WTC11 (cell line): ENCODE results near the gene FRMD4A. TPM values are rescaled to one million over a fixed set of nuclear protein-coding genes. Genes with fewer than 3 reads are reported as not detected.

Source experiments
- ATAC-seq: fragments of 200-7000 bp; cut with Tn5 transposase; 2 replicates; pipeline ENCODE4 v1.10.0; 2021; ENCODE audit warnings: mild to moderate bottlenecking, moderate library complexity
- CTCF ChIA-PET: fragments of 300-600 bp; sonication (Branson Sonifier 250); formaldehyde crosslinking; loops from one replicate; lab custom pipeline; 2021; ENCODE audit warnings: antibody characterized with exemption; lab: Charles Lee
- POLR2A ChIA-PET: fragments of 350-600 bp; sonication (Branson Sonifier 250); formaldehyde crosslinking; loops from one replicate; lab custom pipeline; 2021; ENCODE audit warnings: antibody characterized with exemption; lab: Charles Lee
- DNase-seq: peaks from one replicate; pipeline ENCODE4 v3.0.0; 2021; ENCODE audit warnings: low spot score
- H3K27ac Mint-ChIP-seq: 2 replicates; pipeline ENCODE4 v1.8.0; 2021; ENCODE audit warnings: mixed read lengths
- H3K27me3 Mint-ChIP-seq: 2 replicates; pipeline ENCODE4 v1.8.0; 2021; ENCODE audit warnings: low read depth, mild to moderate bottlenecking, moderate library complexity, mixed read lengths
- H3K36me3 Mint-ChIP-seq: 2 replicates; pipeline ENCODE4 v1.8.0; 2021; ENCODE audit warnings: mixed read lengths
- H3K4me1 Mint-ChIP-seq: 2 replicates; pipeline ENCODE4 v1.8.0; 2022; ENCODE audit warnings: mixed read lengths
- H3K4me3 Mint-ChIP-seq: 2 replicates; pipeline ENCODE4 v1.8.0; 2021; ENCODE audit warnings: mild to moderate bottlenecking, moderate library complexity, mixed read lengths
- H3K9me3 Mint-ChIP-seq: 2 replicates; pipeline ENCODE4 v1.8.0; 2021; ENCODE audit warnings: mixed read lengths
- ATF2 ChIP-seq: sonication (generic); formaldehyde crosslinking; IDR thresholded peaks from 2 replicates; pipeline ENCODE4 v1.8.1; 2022; ENCODE audit warnings: low read depth, missing genetic modification reagents, borderline replicate concordance
- CTCF ChIP-seq: fragments of 200-600 bp; IDR thresholded peaks from 2 replicates; pipeline ENCODE4 v1.8.0; 2022; ENCODE audit warnings: antibody characterized with exemption
- E2F1 ChIP-seq: sonication (generic); formaldehyde crosslinking; IDR thresholded peaks from 2 replicates; pipeline ENCODE4 v1.8.0; 2022; ENCODE audit warnings: mild to moderate bottlenecking, missing genetic modification reagents
- E2F4 ChIP-seq: sonication (generic); formaldehyde crosslinking; IDR thresholded peaks from 2 replicates; pipeline ENCODE4 v1.8.1; 2022; ENCODE audit warnings: low read depth, mild to moderate bottlenecking, moderate library complexity, missing genetic modification reagents, borderline replicate concordance
- HMGA2 ChIP-seq: fragments of 250-450 bp; sonication (Bioruptor Pico); IDR thresholded peaks from 2 replicates; pipeline ENCODE4 v1.4.0; 2021; ENCODE audit warnings: mild to moderate bottlenecking, moderate library complexity
- HMGXB4 ChIP-seq: sonication (generic); formaldehyde crosslinking; IDR thresholded peaks from 2 replicates; pipeline ENCODE4 v1.8.1; 2023; ENCODE audit warnings: mild to moderate bottlenecking, moderate library complexity, missing genetic modification reagents
- IRF2 ChIP-seq: sonication (generic); formaldehyde crosslinking; IDR thresholded peaks from 2 replicates; pipeline ENCODE4 v1.8.0; 2022; ENCODE audit warnings: low read depth, missing genetic modification reagents, borderline replicate concordance
- NR1H2 ChIP-seq: sonication (generic); formaldehyde crosslinking; IDR thresholded peaks from 2 replicates; pipeline ENCODE4 v1.9.0; 2021; ENCODE audit warnings: mild to moderate bottlenecking, moderate library complexity, missing genetic modification reagents
- STAT6 ChIP-seq: sonication (generic); formaldehyde crosslinking; conservative IDR thresholded peaks from 2 replicates; pipeline ENCODE4 v1.8.1; 2023; ENCODE audit warnings: mild to moderate bottlenecking, low read depth, missing genetic modification reagents, moderate library complexity
- TEAD1 ChIP-seq: sonication (generic); formaldehyde crosslinking; IDR thresholded peaks from 2 replicates; pipeline ENCODE4 v1.8.0; 2022; ENCODE audit warnings: mild to moderate bottlenecking, missing genetic modification reagents
- USF1 ChIP-seq: sonication (generic); formaldehyde crosslinking; IDR thresholded peaks from 2 replicates; pipeline ENCODE4 v1.8.0; 2022; ENCODE audit warnings: mild to moderate bottlenecking, missing genetic modification reagents
- ZNF219 ChIP-seq: sonication (generic); formaldehyde crosslinking; IDR thresholded peaks from 2 replicates; pipeline ENCODE4 v1.8.0; 2023; ENCODE audit warnings: missing genetic modification reagents, mild to moderate bottlenecking, borderline replicate concordance
- ZNF423 ChIP-seq: fragments of 250-450 bp; sonication (Bioruptor Pico); IDR thresholded peaks from 2 replicates; pipeline ENCODE4 v2.1.2; 2022; ENCODE audit warnings: mild to moderate bottlenecking, moderate library complexity
- ZNF425 ChIP-seq: fragments of 250-450 bp; sonication (Bioruptor Pico); conservative IDR thresholded peaks from 2 replicates; pipeline ENCODE4 v1.9.0; 2021; ENCODE audit warnings: mild to moderate bottlenecking
- total RNA-seq: library from RNA; stranded (reverse); gene quantifications from 3 replicates; pipeline ENCODE4 v1.2.3, GENCODE V29; 2021

Gene FRMD4A
- total RNA-seq, 1 experiment from 2014 or later = 35.5 TPM

GRCh38 chr10:14150526-14150925 lies 180.2 kb downstream of the FRMD4A start:
- Mint-ChIP-seq H3K4me3 (no peak overlapping the region), H3K9me3 (no peaks in the 10 kb centered on the region; the same call in 1 of the 2 replicates), H3K27me3 (no peaks in the 10 kb centered on the region), H3K4me1 (peaks cover 7% of the 10 kb centered on the region; the same call in 1 of the 2 replicates), H3K36me3 (no peaks in the 10 kb centered on the region), H3K27ac (no peak overlapping the region)
- ChIA-PET POLR2A (no interaction called here), CTCF (interaction anchor here (1.3 kb wide), 1 partner anchor 46 kb away, joined by 4 read pairs; no protein-coding TSS in a partner anchor)
- DNase-seq (no peak), ATAC-seq (no peak)
- TF ChIP-seq NR1H2 (CRISPR knock-in tag) = no peak
- TF ChIP-seq TEAD1 = no peak
- TF ChIP-seq ZNF219 = no peak
- TF ChIP-seq USF1 (CRISPR knock-in tag) = no peak
- no peak for TF ChIP-seq HMGA2 (CRISPR knock-in tag)
- no peak for TF ChIP-seq ZNF423 (CRISPR knock-in tag)
- no peak for TF ChIP-seq HMGXB4 (CRISPR knock-in tag)
- TF ChIP-seq STAT6 (CRISPR knock-in tag) = no peak
- no peak for TF ChIP-seq CTCF
- TF ChIP-seq E2F1 (CRISPR knock-in tag) = no peak

GRCh38 chr10:14146501-14146900 lies 184.2 kb downstream of the FRMD4A start:
- DNase-seq = no peak
- TF ChIP-seq E2F4 (CRISPR knock-in tag) (no peak), ZNF425 (CRISPR knock-in tag) (no peak), ATF2 (no peak), IRF2 (CRISPR knock-in tag) (no peak)
- TF ChIP-seq, all 79 proteins: peak for 0
- H3K27ac Mint-ChIP-seq = no peak overlapping the region
- H3K4me1 Mint-ChIP-seq = no peaks in the 10 kb centered on the region
- no peak overlapping the region for H3K4me3 Mint-ChIP-seq
- no peaks in the 10 kb centered on the region for H3K9me3 Mint-ChIP-seq
- H3K27me3 Mint-ChIP-seq = no peaks in the 10 kb centered on the region
- CTCF ChIA-PET = no interaction called here
- H3K36me3 Mint-ChIP-seq = no peaks in the 10 kb centered on the region
- POLR2A ChIA-PET = no interaction called here
- ATAC-seq = no peak
